Small intestine (tissue), 7 donors: Measurements from ENCODE around the gene PCSK2. TPM values are rescaled to one million over a fixed set of nuclear protein-coding genes. Genes with fewer than 3 reads are reported as not detected.

Source experiments
- DNase-seq, 2 donors: peaks; one replicate each; pipeline versions ENCODE4 v3.0.0 to v3.0.0-alpha.2; 2013
- FAIRE-seq: peaks from 2 replicates; lab custom pipeline; 2012; peaks lifted over from hg19 to GRCh38; lab: Jason Lieb, UNC
- H3K27ac ChIP-seq, 3 donors: one replicate each; pipeline ENCODE4 v1.5.1; 2013; ENCODE audit warnings: low read length in 2 of 3, mild to moderate bottlenecking in 2 of 3, control low read depth in 1 of 3, inconsistent platforms in 1 of 3, low read depth in 1 of 3, moderate library complexity in 1 of 3
- H3K27me3 ChIP-seq, 3 donors: one replicate each; pipeline ENCODE4 v1.6.1; 2013; ENCODE audit warnings: low read length in 3 of 3, inconsistent platforms in 1 of 3; ENCODE audit not compliant: control insufficient read depth in 3 of 3, insufficient read depth in 3 of 3
- H3K36me3 ChIP-seq, 3 donors: one replicate each; pipeline ENCODE4 v1.6.1; 2013; ENCODE audit warnings: low read length in 3 of 3, inconsistent platforms in 1 of 3, low read depth in 1 of 3, mild to moderate bottlenecking in 1 of 3, moderate library complexity in 1 of 3; ENCODE audit not compliant: control insufficient read depth in 3 of 3, insufficient read depth in 2 of 3
- H3K4me1 ChIP-seq, 3 donors: one replicate each; pipeline ENCODE4 v1.6.1; 2013; ENCODE audit warnings: low read length in 2 of 3, inconsistent platforms in 1 of 3, low read depth in 1 of 3, mild to moderate bottlenecking in 1 of 3, moderate library complexity in 1 of 3; ENCODE audit not compliant: control insufficient read depth in 3 of 3, insufficient read depth in 2 of 3
- H3K4me3 ChIP-seq, 3 donors: one replicate each; pipeline ENCODE4 v1.5.1; 2013; ENCODE audit warnings: low read length in 3 of 3, control low read depth in 1 of 3, inconsistent platforms in 1 of 3, low read depth in 1 of 3, mild to moderate bottlenecking in 1 of 3, moderate library complexity in 1 of 3
- H3K9me3 ChIP-seq, 2 donors: one replicate each; pipeline ENCODE4 v1.6.1; 2013; ENCODE audit warnings: low read depth in 1 of 2, low read length in 1 of 2; ENCODE audit not compliant: control insufficient read depth in 2 of 2, insufficient read depth in 1 of 2
- WGBS, 3 donors: extraction: QIAGEN DNeasy Blood & Tissue Kit; methylation state at CpG; one replicate each; pipeline ENCODE4 v1.1.7; 2013; 5-methylcytosine and 5-hydroxymethylcytosine counted together
- polyA plus RNA-seq, 4 donors: library from polyadenylated mRNA; stranded (reverse) in 3 of 4; unstranded in 1 of 4; fragments of 200-250 nt in 3 of 4; fragments of 120-200 nt in 1 of 4; gene quantifications; one replicate each; pipeline versions ENCODE4 v1.2.1 to v1.2.3, GENCODE V29; 2013
- donor health status: healthy with polysubstance abuse.
- donor health status: control.
- donor health status: control.
- donor health status: Bipolar disorder and iron deficiency.
- donor health status: healthy.

PCSK2 gene
- polyA plus RNA-seq, 4 donors, result 0.27 to 2.6 (median 0.78) TPM

- 67 to 84% (median 71%) methylated on average over 3 of the region's 3 CpGs for WGBS, 3 donors
- no peak overlapping the region for H3K4me3 ChIP-seq
- no peak for DNase-seq
- H3K27me3 ChIP-seq, result peaks cover 0 to 3% (median 0%) of the 10 kb centered on the region in 3 donors
- H3K27ac ChIP-seq, result no peak overlapping the region
- no peaks in the 10 kb centered on the region for H3K4me1 ChIP-seq
- no peak for FAIRE-seq
- no peaks in the 10 kb centered on the region for H3K9me3 ChIP-seq
- no peaks in the 10 kb centered on the region for H3K36me3 ChIP-seq
These were observed 225.6 kb downstream of the PCSK2 start for GRCh38 chr20:17452441-17452840.

- Histone ChIP-seq H3K9me3 (no peaks in the 10 kb centered on the region), H3K4me3 (no peak overlapping the region), H3K27ac (no peak overlapping the region), H3K36me3 (no peaks in the 10 kb centered on the region), H3K27me3 (peaks cover 0 to 3% (median 0%) of the 10 kb centered on the region in 3 donors), H3K4me1 (no peaks in the 10 kb centered on the region)
- DNase-seq (no peak), FAIRE-seq (no peak)
- 90 to 94% (median 93%) methylated on average over 22 of the region's 22 CpGs for WGBS, 3 donors
These were observed 226.8 kb downstream of the PCSK2 start for GRCh38 chr20:17453592-17453991.

- WGBS, 3 donors, result 64 to 80% (median 76%) methylated on average over 8 of the region's 8 CpGs
- H3K4me1 ChIP-seq, result no peaks in the 10 kb centered on the region
- FAIRE-seq, result no peak
- no peaks in the 10 kb centered on the region for H3K36me3 ChIP-seq
- H3K27me3 ChIP-seq, result peaks cover 0 to 3% (median 0%) of the 10 kb centered on the region in 3 donors
- H3K9me3 ChIP-seq, result no peaks in the 10 kb centered on the region
- no peak for DNase-seq
- no peak overlapping the region for H3K4me3 ChIP-seq
- no peak overlapping the region for H3K27ac ChIP-seq
These were observed 229.4 kb downstream of the PCSK2 start for GRCh38 chr20:17456279-17456678.

GRCh38 chr20:17457079-17457478, 230.2 kb downstream of the PCSK2 start:
- Histone ChIP-seq H3K27ac (no peak overlapping the region), H3K27me3 (peaks cover 0 to 3% (median 0%) of the 10 kb centered on the region in 3 donors), H3K9me3 (no peaks in the 10 kb centered on the region), H3K4me3 (no peak overlapping the region), H3K36me3 (no peaks in the 10 kb centered on the region), H3K4me1 (no peaks in the 10 kb centered on the region)
- FAIRE-seq, result no peak
- DNase-seq, result no peak
- 47 to 64% (median 58%) methylated on average over 1 of the region's 1 CpG for WGBS, 3 donors

- 79 to 87% (median 86%) methylated on average over 6 of the region's 6 CpGs for WGBS, 3 donors
- H3K4me1 ChIP-seq, result no peaks in the 10 kb centered on the region
- no peak for DNase-seq
- no peak for FAIRE-seq
- no peak overlapping the region for H3K27ac ChIP-seq
- H3K36me3 ChIP-seq, result no peaks in the 10 kb centered on the region
- peaks cover 0 to 3% (median 0%) of the 10 kb centered on the region in 3 donors for H3K27me3 ChIP-seq
- H3K4me3 ChIP-seq, result no peak overlapping the region
- H3K9me3 ChIP-seq, result no peaks in the 10 kb centered on the region
These were observed 230.8 kb downstream of the PCSK2 start for GRCh38 chr20:17457588-17458190.

- WGBS, 3 donors, result 63 to 80% (median 63%) methylated on average over 2 of the region's 2 CpGs
- H3K27ac ChIP-seq, result no peak overlapping the region
- H3K36me3 ChIP-seq, result no peaks in the 10 kb centered on the region
- no peaks in the 10 kb centered on the region for H3K9me3 ChIP-seq
- FAIRE-seq (no peak), DNase-seq (no peak)
- no peaks in the 10 kb centered on the region for H3K27me3 ChIP-seq
- H3K4me3 ChIP-seq, result no peak overlapping the region
- no peaks in the 10 kb centered on the region for H3K4me1 ChIP-seq
These were observed 233.3 kb downstream of the PCSK2 start for GRCh38 chr20:17460119-17460518.

GRCh38 chr20:17461941-17462340, 235.1 kb downstream of the PCSK2 start:
- H3K27ac ChIP-seq, result no peak overlapping the region
- H3K4me1 ChIP-seq, result no peaks in the 10 kb centered on the region
- WGBS, 3 donors, result 61 to 68% (median 68%) methylated on average over 3 of the region's 3 CpGs
- FAIRE-seq (no peak), DNase-seq (no peak)
- no peaks in the 10 kb centered on the region for H3K9me3 ChIP-seq
- H3K36me3 ChIP-seq, result no peaks in the 10 kb centered on the region
- no peaks in the 10 kb centered on the region for H3K27me3 ChIP-seq
- no peak overlapping the region for H3K4me3 ChIP-seq

GRCh38 chr20:17463711-17464110, 236.9 kb downstream of the PCSK2 start:
- Histone ChIP-seq H3K27ac (no peak overlapping the region), H3K27me3 (no peaks in the 10 kb centered on the region), H3K9me3 (no peaks in the 10 kb centered on the region), H3K4me1 (no peaks in the 10 kb centered on the region), H3K4me3 (no peak overlapping the region), H3K36me3 (no peaks in the 10 kb centered on the region)
- FAIRE-seq (no peak), DNase-seq (no peak)
- 68 to 78% (median 73%) methylated on average over 1 of the region's 1 CpG for WGBS, 3 donors

- H3K36me3 ChIP-seq, result no peaks in the 10 kb centered on the region
- no peaks in the 10 kb centered on the region for H3K27me3 ChIP-seq
- FAIRE-seq (no peak), DNase-seq (no peak)
- H3K27ac ChIP-seq, result no peak overlapping the region
- no peaks in the 10 kb centered on the region for H3K9me3 ChIP-seq
- no peaks in the 10 kb centered on the region for H3K4me1 ChIP-seq
- no peak overlapping the region for H3K4me3 ChIP-seq
- 88 to 94% (median 91%) methylated on average over 10 of the region's 10 CpGs for WGBS, 3 donors
These were observed 238.4 kb downstream of the PCSK2 start for GRCh38 chr20:17465236-17465635.
